ENCODE measurements around the gene RASL11A. TPM values are rescaled to one million over a fixed set of nuclear protein-coding genes. Genes with fewer than 3 reads are reported as not detected.
"Not testable (repeated sequence)": the region's sequence is repeated elsewhere in the genome, so short reads cannot be mapped to it uniquely, and the experiment has no call there.

The RASL11A gene
- polyA plus RNA-seq, 12 donors: 1.5 to 3.4 (median 2.1) TPM; not detected in 2

GRCh38 chr13:27298849-27299248 lies 28.2 kb downstream of the RASL11A start:
- no peak for DNase-seq

GRCh38 chr13:27300406-27300805 lies 29.8 kb downstream of the RASL11A start:
- not testable (repeated sequence) for DNase-seq

GRCh38 chr13:27300941-27301586 lies 30.4 kb downstream of the RASL11A start:
- no peak for DNase-seq

GRCh38 chr13:27302643-27303262 lies 32.1 kb downstream of the RASL11A start:
- DNase-seq: no peak

- DNase-seq: no peak
Measured at GRCh38 chr13:27304099-27304498, 33.5 kb downstream of the RASL11A start.

- no peak for DNase-seq
Measured at GRCh38 chr13:27304611-27305010, 34.0 kb downstream of the RASL11A start.

GRCh38 chr13:27306364-27306763 lies 35.7 kb downstream of the RASL11A start:
- no peak for DNase-seq

- no peak for DNase-seq
Measured at GRCh38 chr13:27308941-27309340, 38.3 kb downstream of the RASL11A start.

GRCh38 chr13:27309401-27309958 lies 38.9 kb downstream of the RASL11A start:
- no peak for DNase-seq

GRCh38 chr13:27309967-27310598 lies 39.5 kb downstream of the RASL11A start:
- no peak for DNase-seq

GRCh38 chr13:27310946-27311345 lies 40.3 kb downstream of the RASL11A start:
- DNase-seq: no peak

- no peak for DNase-seq
Measured at GRCh38 chr13:27311518-27312210, 41.0 kb downstream of the RASL11A start.

GRCh38 chr13:27313770-27314169 lies 43.1 kb downstream of the RASL11A start:
- DNase-seq: no peak

GRCh38 chr13:27319404-27319803 lies 48.8 kb downstream of the RASL11A start:
- DNase-seq: no peak

- DNase-seq: no peak
Measured at GRCh38 chr13:27321468-27322431, 51.1 kb downstream of the RASL11A start.

- not testable (repeated sequence) for DNase-seq
Measured at GRCh38 chr13:27322443-27322842, 51.8 kb downstream of the RASL11A start.

Other genes starting within 250 kb of the RASL11A start
- gene USP12, start 99.0 kb upstream of the RASL11A start, polyA plus RNA-seq (ENCODE audit: insufficient read length in 12 of 12): 10 to 100 TPM in 11 of 12 donors, not detected in 1; 17.3 to 29.3 (median 25.5) TPM
- 1,000 to 10,000 TPM in 5 of 12 donors, 100 to 1,000 TPM in 6, not detected in 1; 556 to 2,530 (median 920) TPM for gene RPL21, start 19.3 kb upstream of the RASL11A start, polyA plus RNA-seq (ENCODE audit: insufficient read length in 12 of 12)
- gene GTF3A, start 153.8 kb downstream of the RASL11A start, polyA plus RNA-seq (ENCODE audit: insufficient read length in 12 of 12): 1,000 to 10,000 TPM in 1 of 12 donors, 100 to 1,000 TPM in 11; 104 to 1,254 (median 171) TPM
- gene MTIF3, start 179.7 kb downstream of the RASL11A start, polyA plus RNA-seq (ENCODE audit: insufficient read length in 12 of 12): 10 to 100 TPM in 11 of 12 donors, not detected in 1; 50.4 to 96.3 (median 68.0) TPM